Upper lobe of left lung (tissue), 4 donors: ENCODE data around the gene EIF1AD.

Source experiments
- EP300 ChIP-seq, 4 donors: sonication (generic); formaldehyde crosslinking; IDR thresholded peaks; one replicate each; pipeline ENCODE4 v1.5.1; 2017; ENCODE audit warnings: antibody characterized with exemption in 4 of 4, control low read depth in 2 of 4
- POLR2A ChIP-seq, 4 donors: fragments of 450-650 bp; IDR thresholded peaks; one replicate each; pipeline ENCODE4 v1.5.1; 2016 to 2017; ENCODE audit warnings: antibody characterized with exemption in 4 of 4, mild to moderate bottlenecking in 2 of 4
- POLR2AphosphoS5 ChIP-seq, 2 donors: sonication (generic); formaldehyde crosslinking; IDR thresholded peaks; one replicate each; pipeline ENCODE4 v1.5.1; 2017; ENCODE audit warnings: antibody characterized with exemption in 2 of 2
- TF ChIP-seq, protein P1 (sequence below), 6 experiments: fragments of 450-650 bp in 4 of 6; fragments of 200-600 bp in 2 of 6; sonication (generic) in 2 of 6; IDR thresholded peaks; one replicate each; pipeline ENCODE4 v1.5.1; 2016 to 2019; ENCODE audit warnings: antibody characterized with exemption in 6 of 6

DNA sequence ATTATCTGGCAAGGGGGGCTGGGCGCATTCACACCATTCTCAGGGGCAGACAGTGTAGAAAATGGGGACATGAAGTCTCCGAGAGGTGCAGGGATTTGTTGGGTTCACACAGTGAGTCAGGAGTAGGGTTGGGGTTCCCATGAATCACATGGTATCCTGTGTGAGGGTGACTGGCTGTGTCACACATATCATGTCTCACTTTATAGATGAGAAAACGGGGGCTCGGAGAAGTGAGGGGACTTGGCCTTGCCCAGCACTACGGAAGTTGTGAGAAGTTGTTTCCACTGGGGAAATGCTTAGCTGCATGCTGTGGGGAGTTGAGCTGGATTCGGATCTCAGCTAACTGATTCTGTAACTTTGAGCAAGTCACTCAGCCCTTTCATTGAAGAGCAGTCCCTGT is 42.8 kb upstream of the EIF1AD start:
- TF ChIP-seq, protein P1, sequence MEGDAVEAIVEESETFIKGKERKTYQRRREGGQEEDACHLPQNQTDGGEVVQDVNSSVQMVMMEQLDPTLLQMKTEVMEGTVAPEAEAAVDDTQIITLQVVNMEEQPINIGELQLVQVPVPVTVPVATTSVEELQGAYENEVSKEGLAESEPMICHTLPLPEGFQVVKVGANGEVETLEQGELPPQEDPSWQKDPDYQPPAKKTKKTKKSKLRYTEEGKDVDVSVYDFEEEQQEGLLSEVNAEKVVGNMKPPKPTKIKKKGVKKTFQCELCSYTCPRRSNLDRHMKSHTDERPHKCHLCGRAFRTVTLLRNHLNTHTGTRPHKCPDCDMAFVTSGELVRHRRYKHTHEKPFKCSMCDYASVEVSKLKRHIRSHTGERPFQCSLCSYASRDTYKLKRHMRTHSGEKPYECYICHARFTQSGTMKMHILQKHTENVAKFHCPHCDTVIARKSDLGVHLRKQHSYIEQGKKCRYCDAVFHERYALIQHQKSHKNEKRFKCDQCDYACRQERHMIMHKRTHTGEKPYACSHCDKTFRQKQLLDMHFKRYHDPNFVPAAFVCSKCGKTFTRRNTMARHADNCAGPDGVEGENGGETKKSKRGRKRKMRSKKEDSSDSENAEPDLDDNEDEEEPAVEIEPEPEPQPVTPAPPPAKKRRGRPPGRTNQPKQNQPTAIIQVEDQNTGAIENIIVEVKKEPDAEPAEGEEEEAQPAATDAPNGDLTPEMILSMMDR (IDR thresholded peaks at IDR 0.05), result no peak
- TF ChIP-seq POLR2AphosphoS5 (IDR thresholded peaks at IDR 0.05), result no peak
- TF ChIP-seq POLR2A (IDR thresholded peaks at IDR 0.05), result no peak
- no peak for TF ChIP-seq EP300 (IDR thresholded peaks at IDR 0.05)
